Measurements from ENCODE around the gene TMCC3.
"Not testable (repeated sequence)": the region's sequence is repeated elsewhere in the genome, so short reads cannot be mapped to it uniquely, and the experiment has no call there.

TMCC3 gene

GRCh38 chr12:94628819-94629472, 21.4 kb downstream of the TMCC3 start:
- DNase-seq = no peak

- no peak for DNase-seq
These were observed 22.0 kb downstream of the TMCC3 start for GRCh38 chr12:94628369-94628768.

GRCh38 chr12:94625531-94625930, 24.8 kb downstream of the TMCC3 start:
- DNase-seq = no peak

- DNase-seq = no peak
These were observed 27.0 kb downstream of the TMCC3 start for GRCh38 chr12:94623161-94623920.

- DNase-seq = no peak
These were observed 27.9 kb downstream of the TMCC3 start for GRCh38 chr12:94622475-94622874.

GRCh38 chr12:94621662-94622359, 28.5 kb downstream of the TMCC3 start:
- peak; percentile 44 for DNase-seq

- no peak for DNase-seq
These were observed 29.7 kb downstream of the TMCC3 start for GRCh38 chr12:94620621-94621020.

GRCh38 chr12:94618995-94619695, 31.2 kb downstream of the TMCC3 start:
- no peak for DNase-seq

GRCh38 chr12:94617101-94617500, 33.3 kb downstream of the TMCC3 start:
- DNase-seq = no peak

- DNase-seq = no peak
These were observed 34.1 kb downstream of the TMCC3 start for GRCh38 chr12:94616203-94616729.

GRCh38 chr12:94615260-94616181, 34.8 kb downstream of the TMCC3 start:
- no peak for DNase-seq

GRCh38 chr12:94614288-94614721, 36.1 kb downstream of the TMCC3 start:
- no peak for DNase-seq

GRCh38 chr12:94609917-94610443, 40.4 kb downstream of the TMCC3 start:
- DNase-seq = no peak

- not testable (repeated sequence) for DNase-seq
These were observed 43.5 kb downstream of the TMCC3 start for GRCh38 chr12:94606810-94607209.

- no peak for DNase-seq
These were observed 46.0 kb downstream of the TMCC3 start for GRCh38 chr12:94604366-94604698.

GRCh38 chr12:94603434-94604365, 46.7 kb downstream of the TMCC3 start:
- DNase-seq = peak; percentile 66

GRCh38 chr12:94602024-94602423, 48.3 kb downstream of the TMCC3 start:
- DNase-seq = no peak

- not testable (repeated sequence) for DNase-seq
These were observed 49.0 kb downstream of the TMCC3 start for GRCh38 chr12:94601307-94601706.

GRCh38 chr12:94599189-94599588, 51.2 kb downstream of the TMCC3 start:
- no peak for DNase-seq

GRCh38 chr12:94597268-94597667, 53.1 kb downstream of the TMCC3 start:
- no peak for DNase-seq

Data from CD4-positive, alpha-beta T cell treated with Interleukin-12 subunit alpha and Interleukin-12 subunit beta, for 1 hour (primary cell).